Adipocyte (in vitro differentiated cells): Measurements from ENCODE around the gene IRAK1.
A peak's percentile ranks its signal among the peaks of the same experiment; 100 is the strongest.
"Not testable (repeated sequence)": the region's sequence is repeated elsewhere in the genome, so short reads cannot be mapped to it uniquely, and the experiment has no call there.

Experiments
- DNase-seq: peaks from one replicate; pipeline ENCODE4 v3.0.0-alpha.2; 2015; ENCODE audit warnings: low read depth
- H3K27me3 ChIP-seq: replicated peaks from 2 replicates; pipeline ENCODE4 v1.7.0; 2013; ENCODE audit warnings: mild to moderate bottlenecking, low read length, moderate library complexity; ENCODE audit not compliant: control insufficient read depth, insufficient read depth
- H3K36me3 ChIP-seq: 2 replicates; pipeline ENCODE4 v1.7.0; 2013; ENCODE audit warnings: low read length, mild to moderate bottlenecking, moderate library complexity; ENCODE audit not compliant: control insufficient read depth, insufficient read depth, severe bottlenecking
- H3K4me1 ChIP-seq: 2 replicates; pipeline ENCODE4 v1.7.0; 2013; ENCODE audit warnings: mild to moderate bottlenecking, low read length, moderate library complexity; ENCODE audit not compliant: control insufficient read depth, insufficient read depth
- H3K4me3 ChIP-seq: 2 replicates; pipeline ENCODE4 v1.7.0; 2013; ENCODE audit warnings: mild to moderate bottlenecking, low read length, moderate library complexity
- H3K9ac ChIP-seq: 2 replicates; pipeline ENCODE4 v1.7.0; 2013; ENCODE audit warnings: mild to moderate bottlenecking, low read length, moderate library complexity
- H3K9me3 ChIP-seq: 2 replicates; pipeline ENCODE4 v1.7.0; 2013; ENCODE audit warnings: mild to moderate bottlenecking, low read length, moderate library complexity; ENCODE audit not compliant: control insufficient read depth

The IRAK1 gene

DNA sequence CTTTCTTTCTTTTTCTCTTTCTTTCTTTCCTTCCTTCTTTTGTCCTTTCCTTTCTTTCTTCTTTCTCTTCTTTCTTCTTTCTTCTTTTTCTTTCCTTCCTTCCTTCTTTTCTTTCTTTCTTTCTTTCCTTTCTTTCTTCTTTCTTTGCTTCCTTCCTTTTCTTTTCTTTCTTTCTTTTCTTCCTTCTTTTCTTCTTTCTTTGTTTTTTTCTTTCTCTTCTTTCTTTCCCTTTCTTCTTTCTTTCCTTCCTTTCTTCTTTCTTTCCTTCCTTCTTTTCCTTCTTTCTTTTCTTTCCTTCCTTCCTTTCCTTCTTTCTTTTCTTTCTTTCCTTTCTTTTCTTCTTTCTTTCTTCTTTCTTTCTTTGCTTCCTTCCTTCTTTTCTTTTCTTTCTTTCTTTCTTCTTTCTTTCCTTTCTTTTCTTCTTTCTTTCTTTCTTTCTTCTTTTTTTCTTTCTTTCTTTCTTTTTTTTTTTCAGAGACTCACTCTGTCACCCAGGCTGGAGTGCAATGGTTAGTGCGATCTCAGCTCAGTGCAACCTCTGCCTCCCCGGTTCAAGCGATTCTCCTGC is 28.6 kb downstream of the IRAK1 start:
- no peak for DNase-seq
- Histone ChIP-seq H3K27me3 (peaks cover 9% of the 10 kb centered on the region), H3K9me3 (no peaks in the 10 kb centered on the region), H3K9ac (no peak overlapping the region), H3K4me1 (no peaks in the 10 kb centered on the region), H3K36me3 (no peaks in the 10 kb centered on the region), H3K4me3 (no peak overlapping the region)

GRCh38 chrX:153989973-153990655 is 29.6 kb downstream of the IRAK1 start:
- H3K4me3 ChIP-seq = no peak overlapping the region
- no peaks in the 10 kb centered on the region for H3K36me3 ChIP-seq
- H3K4me1 ChIP-seq = peaks cover 3% of the 10 kb centered on the region
- peaks cover 9% of the 10 kb centered on the region for H3K27me3 ChIP-seq
- no peak overlapping the region for H3K9ac ChIP-seq
- no peaks in the 10 kb centered on the region for H3K9me3 ChIP-seq
- DNase-seq = no peak

DNA sequence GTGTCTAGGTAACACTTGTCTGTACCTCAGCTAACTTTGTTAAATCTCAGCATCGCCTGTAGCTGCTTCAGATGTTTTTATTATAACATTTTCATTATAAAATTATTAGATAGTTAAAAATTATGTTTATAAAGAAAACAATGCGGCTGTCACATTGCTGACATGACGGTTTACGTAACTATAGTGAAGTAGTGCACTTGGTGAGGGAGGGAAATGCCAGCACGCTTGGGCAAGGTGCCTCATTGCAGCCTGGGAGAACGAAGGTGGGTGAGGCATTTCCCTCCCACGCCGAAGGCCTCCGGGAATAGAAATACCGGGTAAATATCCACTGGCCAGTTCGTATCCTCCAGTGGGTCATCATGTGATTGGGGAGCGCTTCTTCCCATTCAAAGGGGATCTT is 31.2 kb downstream of the IRAK1 start:
- H3K36me3 ChIP-seq = no peaks in the 10 kb centered on the region
- H3K27me3 ChIP-seq = peaks cover 9% of the 10 kb centered on the region

GRCh38 chrX:153984351-153985178 is 35.1 kb downstream of the IRAK1 start:
- DNase-seq = no peak
- H3K4me1 ChIP-seq = peaks cover 3% of the 10 kb centered on the region
- H3K27me3 ChIP-seq = peaks cover 3% of the 10 kb centered on the region
- no peaks in the 10 kb centered on the region for H3K9me3 ChIP-seq
- H3K9ac ChIP-seq = no peak overlapping the region
- no peak overlapping the region for H3K4me3 ChIP-seq
- H3K36me3 ChIP-seq = no peaks in the 10 kb centered on the region

More for the DNA sequence above, 31.2 kb downstream of the IRAK1 start:
- no peak for DNase-seq
- no peak overlapping the region for H3K9ac ChIP-seq
- H3K4me1 ChIP-seq = peaks cover 3% of the 10 kb centered on the region
- no peaks in the 10 kb centered on the region for H3K9me3 ChIP-seq
- no peak overlapping the region for H3K4me3 ChIP-seq

DNA sequence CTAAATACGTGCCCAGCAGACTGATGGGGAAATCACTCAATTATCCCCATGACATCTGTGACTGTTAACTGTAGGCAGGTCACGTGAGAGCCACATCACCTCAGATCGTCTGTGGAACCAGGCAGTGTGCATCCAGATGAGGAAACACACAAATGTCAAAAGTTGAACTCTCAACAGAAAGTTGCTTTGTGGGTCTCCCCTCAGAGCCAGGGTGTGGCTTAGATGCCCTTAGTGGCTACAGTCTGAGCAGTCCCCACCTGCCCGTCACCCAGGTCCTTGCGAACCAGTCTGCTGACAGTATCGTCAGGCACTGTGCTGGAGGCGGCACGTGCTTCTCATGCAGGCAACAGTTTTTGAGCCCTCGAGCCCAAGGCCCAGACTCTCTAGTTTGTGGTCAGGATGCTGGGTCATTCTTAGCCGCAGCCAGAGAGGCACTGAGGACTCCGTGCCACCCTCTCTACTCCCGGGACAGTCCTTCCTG is 36.3 kb downstream of the IRAK1 start:
- H3K36me3 ChIP-seq = no peaks in the 10 kb centered on the region
- peaks cover 3% of the 10 kb centered on the region for H3K4me1 ChIP-seq
- no peak overlapping the region for H3K9ac ChIP-seq
- no peaks in the 10 kb centered on the region for H3K9me3 ChIP-seq
- no peak overlapping the region for H3K4me3 ChIP-seq
- peaks cover 3% of the 10 kb centered on the region for H3K27me3 ChIP-seq
- no peak for DNase-seq

GRCh38 chrX:153981771-153982533 is 37.8 kb downstream of the IRAK1 start:
- H3K9me3 ChIP-seq = no peaks in the 10 kb centered on the region
- H3K4me3 ChIP-seq = no peak overlapping the region
- H3K36me3 ChIP-seq = no peaks in the 10 kb centered on the region
- H3K27me3 ChIP-seq = no peaks in the 10 kb centered on the region
- peaks cover 3% of the 10 kb centered on the region for H3K4me1 ChIP-seq
- H3K9ac ChIP-seq = no peak overlapping the region
- no peak for DNase-seq

GRCh38 chrX:153981231-153981630 is 38.5 kb downstream of the IRAK1 start:
- no peak overlapping the region for H3K9ac ChIP-seq
- DNase-seq = no peak
- H3K4me3 ChIP-seq = no peak overlapping the region
- peaks cover 3% of the 10 kb centered on the region for H3K4me1 ChIP-seq
- H3K27me3 ChIP-seq = no peaks in the 10 kb centered on the region
- H3K9me3 ChIP-seq = no peaks in the 10 kb centered on the region
- no peaks in the 10 kb centered on the region for H3K36me3 ChIP-seq

- H3K36me3 ChIP-seq, H3K4me1 ChIP-seq, DNase-seq, H3K9ac ChIP-seq, H3K4me3 ChIP-seq, H3K9me3 ChIP-seq, H3K27me3 ChIP-seq: not testable (repeated sequence)
Measured at GRCh38 chrX:153980394-153980793, 39.3 kb downstream of the IRAK1 start.

- no peaks in the 10 kb centered on the region for H3K27me3 ChIP-seq
- H3K9me3 ChIP-seq = no peaks in the 10 kb centered on the region
- H3K4me1 ChIP-seq = peaks cover 19% of the 10 kb centered on the region
- no peak overlapping the region for H3K9ac ChIP-seq
- DNase-seq = no peak
- no peaks in the 10 kb centered on the region for H3K36me3 ChIP-seq
- no peak overlapping the region for H3K4me3 ChIP-seq
Measured at GRCh38 chrX:153974726-153975286, 44.9 kb downstream of the IRAK1 start.

DNA sequence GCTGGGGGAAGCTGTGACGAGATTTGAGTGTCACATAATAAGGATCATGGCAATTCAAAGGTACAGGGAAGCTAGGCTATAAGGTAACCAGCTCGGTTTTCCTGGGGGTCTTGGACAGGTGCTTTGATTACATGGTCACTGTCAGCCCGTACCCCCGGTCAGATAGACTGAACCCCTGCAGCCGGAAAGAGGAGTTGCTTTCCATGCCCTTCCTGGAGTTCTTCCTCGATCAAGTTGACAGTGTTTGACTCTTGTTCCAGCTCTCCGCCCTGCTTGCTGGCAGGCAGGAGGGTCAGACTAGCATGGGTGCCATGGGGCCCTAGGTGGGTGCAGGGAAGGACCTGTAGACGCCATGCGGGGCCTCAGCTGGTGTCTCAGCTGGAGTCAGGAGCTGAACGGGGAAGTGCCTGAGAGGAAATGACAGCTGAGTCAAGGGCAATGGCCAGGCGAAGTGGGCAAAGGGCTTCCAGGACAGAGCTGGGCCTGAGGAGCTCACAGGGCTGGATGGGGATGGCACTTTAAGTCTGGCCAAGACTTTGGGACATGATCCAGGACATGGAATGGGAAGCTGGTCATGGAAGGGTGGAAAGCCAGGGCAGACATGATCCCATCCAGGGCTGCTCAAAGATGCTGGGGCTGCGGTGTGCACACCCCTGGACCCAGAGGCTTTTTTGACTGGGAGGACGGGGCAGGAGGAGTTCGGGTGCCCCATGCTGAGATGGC is 45.5 kb downstream of the IRAK1 start:
- Histone ChIP-seq H3K4me1 (peaks cover 22% of the 10 kb centered on the region), H3K9ac (peak overlapping the region; percentile 100), H3K27me3 (no peaks in the 10 kb centered on the region), H3K9me3 (no peaks in the 10 kb centered on the region), H3K36me3 (no peaks in the 10 kb centered on the region), H3K4me3 (peak overlapping the region; percentile 99)
- no peak for DNase-seq
